Small intestine (tissue), 7 donors: ENCODE results near the gene CPED1. TPM values are rescaled to one million over a fixed set of nuclear protein-coding genes. Genes with fewer than 3 reads are reported as not detected.
A peak's percentile ranks its signal among the peaks of the same experiment; 100 is the strongest.

ENCODE experiments used
- DNase-seq, 2 donors: peaks; one replicate each; pipeline versions ENCODE4 v3.0.0 to v3.0.0-alpha.2; 2013
- FAIRE-seq: peaks from 2 replicates; lab custom pipeline; 2012; peaks lifted over from hg19 to GRCh38; lab: Jason Lieb, UNC
- H3K27ac ChIP-seq, 3 donors: one replicate each; pipeline ENCODE4 v1.5.1; 2013; ENCODE audit warnings: low read length in 2 of 3, mild to moderate bottlenecking in 2 of 3, control low read depth in 1 of 3, inconsistent platforms in 1 of 3, low read depth in 1 of 3, moderate library complexity in 1 of 3
- H3K27me3 ChIP-seq, 3 donors: one replicate each; pipeline ENCODE4 v1.6.1; 2013; ENCODE audit warnings: low read length in 3 of 3, inconsistent platforms in 1 of 3; ENCODE audit not compliant: control insufficient read depth in 3 of 3, insufficient read depth in 3 of 3
- H3K36me3 ChIP-seq, 3 donors: one replicate each; pipeline ENCODE4 v1.6.1; 2013; ENCODE audit warnings: low read length in 3 of 3, inconsistent platforms in 1 of 3, low read depth in 1 of 3, mild to moderate bottlenecking in 1 of 3, moderate library complexity in 1 of 3; ENCODE audit not compliant: control insufficient read depth in 3 of 3, insufficient read depth in 2 of 3
- H3K4me1 ChIP-seq, 3 donors: one replicate each; pipeline ENCODE4 v1.6.1; 2013; ENCODE audit warnings: low read length in 2 of 3, inconsistent platforms in 1 of 3, low read depth in 1 of 3, mild to moderate bottlenecking in 1 of 3, moderate library complexity in 1 of 3; ENCODE audit not compliant: control insufficient read depth in 3 of 3, insufficient read depth in 2 of 3
- H3K4me3 ChIP-seq, 3 donors: one replicate each; pipeline ENCODE4 v1.5.1; 2013; ENCODE audit warnings: low read length in 3 of 3, control low read depth in 1 of 3, inconsistent platforms in 1 of 3, low read depth in 1 of 3, mild to moderate bottlenecking in 1 of 3, moderate library complexity in 1 of 3
- H3K9me3 ChIP-seq, 2 donors: one replicate each; pipeline ENCODE4 v1.6.1; 2013; ENCODE audit warnings: low read depth in 1 of 2, low read length in 1 of 2; ENCODE audit not compliant: control insufficient read depth in 2 of 2, insufficient read depth in 1 of 2
- WGBS, 3 donors: extraction: QIAGEN DNeasy Blood & Tissue Kit; methylation state at CpG; one replicate each; pipeline ENCODE4 v1.1.7; 2013; 5-methylcytosine and 5-hydroxymethylcytosine counted together
- polyA plus RNA-seq, 4 donors: library from polyadenylated mRNA; stranded (reverse) in 3 of 4; unstranded in 1 of 4; fragments of 200-250 nt in 3 of 4; fragments of 120-200 nt in 1 of 4; gene quantifications; one replicate each; pipeline versions ENCODE4 v1.2.1 to v1.2.3, GENCODE V29; 2013
- donor health status: healthy with polysubstance abuse.
- donor health status: control.
- donor health status: control.
- donor health status: Bipolar disorder and iron deficiency.
- donor health status: healthy.

The CPED1 gene
- polyA plus RNA-seq, 4 donors = 0.22 to 8.7 (median 1.9) TPM

GRCh38 chr7:120996333-120996987 is 7.9 kb downstream of the CPED1 start:
- no peaks in the 10 kb centered on the region for H3K36me3 ChIP-seq
- no peaks in the 10 kb centered on the region for H3K9me3 ChIP-seq
- DNase-seq (peak; percentile 45 to 81), FAIRE-seq (no peak)
- H3K4me3 ChIP-seq = no peak overlapping the region
- H3K4me1 ChIP-seq = peaks cover 0 to 11% (median 5%) of the 10 kb centered on the region in 3 donors
- no peaks in the 10 kb centered on the region for H3K27me3 ChIP-seq
- H3K27ac ChIP-seq = peak overlapping the region in 2 of 3 donors; percentile 36 to 43
- 75 to 94% (median 79%) methylated on average over 2 of the region's 2 CpGs for WGBS, 3 donors

- Histone ChIP-seq H3K4me1 (peaks cover 0 to 11% (median 5%) of the 10 kb centered on the region in 3 donors), H3K4me3 (no peak overlapping the region), H3K27ac (peak overlapping the region in 2 of 3 donors; percentile 36 to 43), H3K36me3 (no peaks in the 10 kb centered on the region), H3K27me3 (no peaks in the 10 kb centered on the region), H3K9me3 (no peaks in the 10 kb centered on the region)
- FAIRE-seq = no peak
- DNase-seq = no peak
Observed at GRCh38 chr7:120996988-120997345, 8.5 kb downstream of the CPED1 start.

- Histone ChIP-seq H3K4me3 (no peak overlapping the region), H3K9me3 (no peaks in the 10 kb centered on the region), H3K27ac (no peak overlapping the region), H3K27me3 (no peaks in the 10 kb centered on the region), H3K36me3 (no peaks in the 10 kb centered on the region), H3K4me1 (peaks cover 0 to 11% (median 5%) of the 10 kb centered on the region in 3 donors)
- FAIRE-seq (no peak), DNase-seq (no peak)
- WGBS, 3 donors = 81 to 91% (median 82%) methylated on average over 7 of the region's 7 CpGs
Observed at GRCh38 chr7:120997882-120998474, 9.5 kb downstream of the CPED1 start.

GRCh38 chr7:120998520-120998919 is 10.0 kb downstream of the CPED1 start:
- Histone ChIP-seq H3K27ac (no peak overlapping the region), H3K4me3 (no peak overlapping the region), H3K9me3 (no peaks in the 10 kb centered on the region), H3K27me3 (no peaks in the 10 kb centered on the region), H3K4me1 (peaks cover 0 to 11% (median 5%) of the 10 kb centered on the region in 3 donors), H3K36me3 (no peaks in the 10 kb centered on the region)
- 47 to 77% (median 65%) methylated on average over 1 of the region's 1 CpG for whole genome bisulfite sequencing, 3 donors
- DNase-seq = no peak
- FAIRE-seq = no peak

- Histone ChIP-seq H3K36me3 (no peaks in the 10 kb centered on the region), H3K27me3 (no peaks in the 10 kb centered on the region), H3K9me3 (no peaks in the 10 kb centered on the region), H3K4me1 (peaks cover 0 to 11% (median 5%) of the 10 kb centered on the region in 3 donors), H3K4me3 (no peak overlapping the region), H3K27ac (no peak overlapping the region)
- WGBS, 3 donors = 65 to 73% (median 72%) methylated on average over 2 of the region's 2 CpGs
- DNase-seq = no peak
- no peak for FAIRE-seq
Observed at GRCh38 chr7:120998996-120999565, 10.6 kb downstream of the CPED1 start.

GRCh38 chr7:121000081-121000983 is 11.8 kb downstream of the CPED1 start:
- H3K36me3 ChIP-seq = no peaks in the 10 kb centered on the region
- H3K27me3 ChIP-seq = no peaks in the 10 kb centered on the region
- no peak overlapping the region for H3K4me3 ChIP-seq
- no peak for FAIRE-seq
- H3K9me3 ChIP-seq = no peaks in the 10 kb centered on the region
- 53 to 66% (median 65%) methylated on average over 9 of the region's 9 CpGs for WGBS, 3 donors
- no peak for DNase-seq
- peak overlapping the region in 2 of 3 donors; percentile 0 to 50 for H3K27ac ChIP-seq
- peaks cover 0 to 5% (median 4%) of the 10 kb centered on the region in 3 donors for H3K4me1 ChIP-seq

- FAIRE-seq = no peak
Observed at GRCh38 chr7:121001234-121001906, 12.9 kb downstream of the CPED1 start.

More at GRCh38 chr7:121001234-121001906, 12.9 kb downstream of the CPED1 start:
- WGBS, 3 donors = 69 to 89% (median 77%) methylated on average over 3 of the region's 3 CpGs
- Histone ChIP-seq H3K27me3 (no peaks in the 10 kb centered on the region), H3K4me3 (no peak overlapping the region), H3K27ac (no peak overlapping the region), H3K4me1 (peaks cover 0 to 5% (median 4%) of the 10 kb centered on the region in 3 donors), H3K36me3 (no peaks in the 10 kb centered on the region), H3K9me3 (no peaks in the 10 kb centered on the region)
- DNase-seq = no peak
